NCI-H1092 (cell line): ENCODE data around the gene KRTAP10-2.

Experiments
- DNase-seq: peaks from one replicate; lab custom pipeline; 2025; lab: John Stamatoyannopoulos, UW

KRTAP10-2 gene

DNA sequence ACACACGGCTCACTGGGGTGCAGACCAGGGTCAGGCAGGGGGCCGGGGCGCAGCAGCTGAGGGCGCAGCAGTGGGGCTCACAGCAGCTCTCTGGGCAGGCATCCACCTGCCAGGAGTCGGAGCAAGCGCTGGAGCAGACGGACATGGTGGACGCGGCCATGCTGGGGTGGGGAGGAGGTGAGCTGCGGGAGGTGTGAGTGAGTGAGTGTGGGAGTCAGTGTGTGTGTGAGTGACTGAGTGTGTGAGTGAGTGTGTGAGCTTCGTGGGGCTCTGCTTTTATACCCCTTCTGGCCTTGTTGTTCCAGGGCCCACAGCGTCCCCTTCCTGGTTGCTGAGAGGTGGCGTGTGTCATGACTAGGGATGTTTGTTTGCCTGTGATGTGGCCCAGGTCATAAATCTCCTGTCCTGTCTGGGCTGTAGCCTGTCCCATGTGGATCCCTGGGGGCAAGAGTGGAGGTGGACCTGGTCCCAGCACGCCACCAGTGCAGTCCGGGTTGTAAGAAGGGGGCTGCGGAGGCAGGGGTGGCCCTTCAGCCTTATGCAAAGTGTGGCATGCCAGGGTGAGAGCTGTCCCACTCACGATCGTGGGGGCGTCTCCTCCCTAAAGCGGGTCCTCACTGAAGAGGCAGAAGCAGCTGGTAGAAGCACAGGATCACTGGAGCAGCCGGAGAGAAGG, 11.2 kb downstream of the KRTAP10-2 start, which contains the start of gene KRTAP10-1:
Gene KRTAP10-1, minus strand, starts transcription at position 205 of the 676 bp plus-strand sequence. Its CDS starts 45 bp downstream, at position 160.
- no peak for DNase-seq

DNA sequence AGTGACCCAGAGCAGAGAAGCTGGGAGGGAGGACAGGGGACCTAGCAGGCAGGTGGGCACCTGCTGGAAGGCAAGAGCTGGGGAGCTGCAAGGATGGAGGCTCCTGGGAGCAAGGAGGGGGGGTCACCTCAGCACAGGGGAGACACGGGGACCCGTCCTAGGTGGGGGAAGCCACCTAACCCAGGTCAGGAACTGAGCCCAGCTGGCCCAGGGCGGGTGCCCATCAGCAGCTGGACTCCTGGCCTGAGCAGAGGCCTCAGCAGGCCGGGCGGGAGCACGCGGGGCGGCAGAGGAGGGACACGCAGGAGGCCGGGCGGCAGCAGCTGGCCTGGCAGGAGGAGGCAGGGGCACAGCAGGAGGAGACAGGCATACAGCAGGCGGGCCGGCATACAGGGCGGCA, 12.3 kb downstream of the KRTAP10-2 start:
- no peak for DNase-seq

DNA sequence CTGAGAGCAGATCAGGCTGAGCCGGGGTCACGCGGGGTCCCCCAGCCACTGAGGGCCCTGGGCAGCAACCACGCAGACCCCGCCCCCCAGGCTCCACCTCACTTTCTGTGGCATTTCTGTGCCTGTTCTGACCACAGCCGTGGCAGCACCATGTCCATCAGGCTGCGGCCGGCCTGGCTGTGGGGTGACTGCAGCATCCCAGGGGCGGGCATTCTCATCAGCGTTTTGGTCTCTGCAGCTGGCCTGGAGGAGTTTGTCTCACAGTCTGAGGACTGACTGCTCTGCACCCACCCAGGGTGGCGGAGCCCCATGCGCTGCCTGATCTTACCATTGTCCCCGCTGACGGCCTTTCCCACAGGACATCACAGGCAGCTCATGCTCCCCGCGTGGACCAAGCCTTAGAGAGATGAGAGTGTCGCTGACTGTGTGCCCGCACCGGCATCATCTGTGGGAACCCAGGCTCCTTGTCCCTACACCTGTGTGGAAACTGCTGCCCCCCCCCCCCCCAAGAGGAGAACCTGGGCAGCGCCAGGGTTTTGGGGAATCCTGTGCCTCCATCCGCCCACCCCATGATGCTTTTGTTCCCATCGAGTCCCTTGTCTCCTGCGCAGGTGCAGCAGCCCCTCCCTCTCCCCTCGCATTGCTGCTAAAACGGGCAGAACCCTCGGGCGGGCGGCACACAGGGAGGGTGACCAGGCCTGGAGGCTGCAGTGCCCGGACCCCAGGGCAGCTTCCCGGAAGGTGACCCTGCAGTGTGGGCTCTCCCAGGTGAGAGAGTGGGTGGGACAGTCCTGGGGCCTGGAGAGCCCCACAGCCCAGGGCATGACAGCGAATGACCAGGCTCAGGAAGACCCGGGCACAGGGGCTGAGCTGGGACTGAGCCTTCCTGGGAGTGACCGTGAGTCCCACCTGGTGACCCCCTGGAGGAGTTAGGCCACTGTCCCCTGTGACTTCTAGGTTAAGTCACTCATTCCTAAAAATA, 13.1 kb downstream of the KRTAP10-2 start:
- DNase-seq = no peak

DNA sequence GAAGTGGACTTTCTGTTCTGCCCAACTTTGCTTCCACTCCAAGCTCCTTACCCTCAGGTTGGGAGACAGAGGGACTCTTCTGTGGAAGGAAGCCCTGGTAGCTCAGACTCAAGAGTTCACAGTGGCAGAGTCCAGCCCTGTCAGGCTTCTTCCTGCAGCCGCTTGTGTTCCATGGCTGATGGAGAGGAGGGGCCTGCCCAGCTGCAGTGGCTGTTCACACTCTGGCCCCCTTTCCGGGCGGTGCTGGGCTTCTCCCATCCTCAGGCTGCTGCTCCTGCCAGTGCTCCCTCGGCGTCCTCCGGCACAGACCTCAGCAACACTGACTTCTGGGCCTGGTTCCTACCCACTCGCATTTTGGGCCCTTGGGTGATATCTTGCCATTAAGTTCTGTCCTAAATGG, 15.3 kb downstream of the KRTAP10-2 start:
- DNase-seq = no peak

DNA sequence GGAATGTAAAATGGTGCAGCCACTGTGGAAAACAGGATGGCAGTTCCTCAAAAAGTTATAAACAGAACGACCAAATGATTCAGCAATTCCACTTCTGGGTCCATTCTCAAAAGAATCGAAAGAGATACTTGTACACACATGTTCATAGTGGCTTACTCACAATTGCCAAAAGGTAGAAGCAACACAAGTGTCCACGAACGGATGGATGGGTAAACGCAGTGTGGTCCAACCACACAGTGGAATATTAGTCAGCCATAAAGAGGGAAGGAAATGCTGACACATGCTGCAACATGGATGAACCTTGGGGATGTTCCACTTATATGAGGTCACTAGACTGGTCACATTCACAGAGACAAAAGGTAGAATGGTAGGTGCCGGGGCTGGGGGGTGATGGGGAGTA, 16.6 kb downstream of the KRTAP10-2 start:
- no peak for DNase-seq

DNA sequence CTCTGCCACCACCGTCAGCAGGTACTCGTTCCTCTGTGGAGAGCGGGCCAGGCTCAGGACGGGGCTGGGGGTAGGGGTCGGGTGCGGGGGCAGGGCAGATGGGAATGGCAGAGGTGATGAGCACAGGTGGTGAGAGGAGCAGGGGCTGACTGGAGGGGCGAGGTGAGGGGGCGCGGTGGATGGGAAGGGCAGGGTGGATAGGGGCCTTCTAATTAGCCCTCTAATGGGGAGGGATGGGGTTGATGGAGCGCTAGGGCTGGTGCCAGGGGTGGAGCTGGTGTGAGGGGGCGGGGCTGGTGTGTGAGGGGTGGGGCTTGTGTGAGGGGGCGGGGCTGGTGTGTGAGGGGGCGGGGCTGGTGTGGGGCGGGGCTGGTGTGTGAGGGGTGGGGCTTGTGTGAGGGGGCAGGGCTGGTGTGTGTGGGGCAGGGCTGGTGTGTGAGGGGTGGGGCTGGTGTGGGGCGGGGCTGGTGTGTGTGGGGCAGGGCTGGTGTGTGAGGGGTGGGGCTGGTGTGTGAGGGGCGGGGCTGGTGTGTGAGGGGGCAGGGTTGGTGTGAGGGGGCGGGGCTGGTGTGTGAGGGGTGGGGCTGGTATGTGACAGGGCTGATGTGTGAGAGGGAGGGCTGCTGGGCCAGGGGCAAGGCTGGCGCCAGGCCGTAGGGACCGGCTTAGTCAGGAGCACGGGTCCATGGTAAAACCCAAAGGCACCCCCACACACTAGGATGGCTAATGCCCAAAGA, 17.2 kb downstream of the KRTAP10-2 start:
- no peak for DNase-seq

DNA sequence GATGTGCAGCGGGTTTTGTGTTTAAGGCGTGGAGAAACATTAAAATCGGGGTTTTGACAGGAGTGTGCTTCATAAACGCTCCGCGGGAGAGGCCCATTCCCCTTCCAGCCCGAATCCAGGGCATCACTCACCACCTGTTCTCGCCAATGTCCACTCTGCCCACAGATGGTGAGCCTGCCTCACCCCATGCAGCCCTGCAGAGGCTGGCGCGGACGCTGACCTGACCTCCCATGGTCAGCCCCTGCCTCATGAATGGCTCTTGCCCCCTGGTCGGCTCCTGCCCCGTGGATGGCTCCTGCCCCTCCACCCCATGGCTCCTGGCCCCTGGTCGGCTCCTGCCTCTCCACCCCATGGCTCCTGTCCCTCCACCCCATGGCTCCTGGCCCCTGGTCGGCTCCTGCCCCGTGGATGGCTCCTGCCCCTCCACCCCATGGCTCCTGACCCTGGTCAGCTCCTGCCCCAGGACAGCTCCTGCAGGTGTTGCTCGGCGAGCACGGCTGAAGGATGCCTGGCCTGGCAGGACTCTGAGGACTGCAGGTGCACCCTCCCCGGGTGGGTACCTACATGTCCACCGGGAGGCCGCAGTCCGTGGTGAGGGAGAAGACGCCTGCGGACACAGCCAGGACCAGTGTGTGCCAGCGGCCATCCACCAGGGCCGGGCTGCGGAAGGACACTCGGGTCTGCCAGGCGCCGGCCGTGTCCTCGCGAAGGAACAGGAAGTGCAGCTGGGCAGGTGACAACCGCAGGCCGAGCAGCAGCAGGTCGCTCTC, 18.0 kb downstream of the KRTAP10-2 start:
- DNase-seq = no peak

DNA sequence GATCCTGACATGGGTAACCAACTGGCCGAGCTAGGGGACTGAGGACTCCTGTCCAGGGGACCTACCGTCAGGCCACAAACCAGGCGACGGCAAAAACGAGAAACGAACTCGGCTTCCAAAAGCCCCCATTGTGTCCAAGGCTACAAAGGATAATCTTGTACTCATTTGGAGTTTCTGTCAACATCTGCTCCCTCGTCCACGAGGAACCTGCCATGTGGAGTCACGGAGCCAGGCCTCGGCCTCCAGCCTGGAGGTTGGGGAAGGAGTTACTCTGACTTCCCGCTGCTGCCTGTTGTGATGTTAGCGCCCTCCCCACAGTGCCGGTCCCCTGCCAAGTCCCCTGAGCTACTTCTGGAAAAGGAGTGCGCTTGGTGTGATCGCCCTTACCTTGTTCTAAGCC, 18.6 kb downstream of the KRTAP10-2 start:
- no peak for DNase-seq

DNA sequence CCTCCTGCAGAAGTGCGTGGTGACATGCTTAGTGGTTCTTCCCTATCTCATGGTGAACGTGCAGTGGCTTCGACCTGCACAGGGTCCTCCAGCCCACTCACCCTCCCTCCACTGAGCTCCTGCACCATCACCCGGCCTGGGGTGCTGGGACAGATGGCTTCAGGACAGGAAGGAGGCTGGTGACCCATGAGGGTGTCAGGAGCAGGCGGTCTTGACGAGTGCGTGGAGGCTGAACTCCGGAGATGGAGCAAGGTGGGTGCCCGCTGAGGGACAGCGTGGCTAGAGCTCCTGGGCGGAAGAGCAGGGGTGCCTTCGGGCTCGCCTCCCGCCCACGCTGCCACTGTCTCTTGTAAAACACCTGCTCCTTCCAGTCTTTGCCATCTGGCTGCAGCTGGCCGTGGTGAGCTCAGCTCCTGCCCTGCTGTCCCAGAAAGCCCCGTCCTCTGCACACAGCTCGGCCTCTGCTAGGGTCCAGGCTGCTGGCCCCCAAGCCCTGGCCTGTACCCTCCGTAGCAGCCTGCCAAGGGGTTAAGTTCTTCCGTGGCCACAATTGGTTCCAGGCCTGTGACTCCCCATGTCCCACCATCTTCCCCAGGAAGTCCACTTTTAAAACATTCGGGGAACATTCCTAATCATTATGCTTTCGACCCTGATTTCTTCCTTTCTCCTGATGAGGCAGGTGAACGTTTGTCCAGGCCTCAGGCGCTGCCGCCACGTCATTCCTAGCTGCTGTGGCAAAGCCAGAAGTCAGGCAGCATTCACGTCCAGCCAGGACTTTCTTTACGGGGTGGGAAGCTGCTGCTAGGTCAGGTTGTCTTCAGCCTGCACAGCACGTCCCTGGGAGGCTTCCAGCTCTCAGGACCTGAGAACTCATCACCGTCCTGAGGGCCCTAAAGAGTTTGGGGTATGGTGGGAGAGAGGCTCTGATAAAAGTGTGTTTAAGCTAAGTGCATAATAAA, 19.4 kb downstream of the KRTAP10-2 start:
- DNase-seq = no peak

DNA sequence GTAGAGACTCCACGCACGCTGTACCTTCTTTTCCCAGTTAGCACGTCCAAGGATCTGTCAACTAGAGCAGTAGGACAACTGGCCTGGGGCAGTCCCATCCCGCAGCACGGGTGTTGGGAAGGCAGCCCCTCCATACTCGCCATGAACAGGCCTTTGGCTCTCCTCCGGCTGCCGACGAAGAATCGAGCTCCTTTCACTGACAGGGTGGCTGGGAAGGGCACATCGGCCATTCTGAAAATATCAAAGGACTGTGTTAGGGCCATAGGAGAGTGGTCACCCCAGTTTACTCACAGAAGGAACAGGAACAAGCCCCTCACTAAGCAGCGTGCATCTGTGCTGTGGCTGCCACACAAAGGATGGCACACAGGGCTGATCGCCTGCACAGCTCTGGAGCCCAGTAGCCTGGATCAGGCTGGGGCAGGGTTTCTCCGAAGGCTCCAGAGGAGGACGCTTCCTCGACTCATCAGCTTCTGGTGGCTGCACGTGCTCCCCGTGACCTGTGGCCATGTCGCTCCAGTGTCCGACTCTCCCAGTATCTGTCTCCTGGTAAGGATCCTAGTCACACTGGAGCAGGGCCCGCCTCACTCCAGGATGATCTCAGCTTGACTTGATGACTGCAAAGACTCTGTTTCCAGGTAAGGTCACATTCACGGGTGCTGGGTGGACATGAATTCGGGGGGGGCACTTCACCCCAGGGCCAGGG, 20.3 kb downstream of the KRTAP10-2 start:
- DNase-seq = no peak

DNA sequence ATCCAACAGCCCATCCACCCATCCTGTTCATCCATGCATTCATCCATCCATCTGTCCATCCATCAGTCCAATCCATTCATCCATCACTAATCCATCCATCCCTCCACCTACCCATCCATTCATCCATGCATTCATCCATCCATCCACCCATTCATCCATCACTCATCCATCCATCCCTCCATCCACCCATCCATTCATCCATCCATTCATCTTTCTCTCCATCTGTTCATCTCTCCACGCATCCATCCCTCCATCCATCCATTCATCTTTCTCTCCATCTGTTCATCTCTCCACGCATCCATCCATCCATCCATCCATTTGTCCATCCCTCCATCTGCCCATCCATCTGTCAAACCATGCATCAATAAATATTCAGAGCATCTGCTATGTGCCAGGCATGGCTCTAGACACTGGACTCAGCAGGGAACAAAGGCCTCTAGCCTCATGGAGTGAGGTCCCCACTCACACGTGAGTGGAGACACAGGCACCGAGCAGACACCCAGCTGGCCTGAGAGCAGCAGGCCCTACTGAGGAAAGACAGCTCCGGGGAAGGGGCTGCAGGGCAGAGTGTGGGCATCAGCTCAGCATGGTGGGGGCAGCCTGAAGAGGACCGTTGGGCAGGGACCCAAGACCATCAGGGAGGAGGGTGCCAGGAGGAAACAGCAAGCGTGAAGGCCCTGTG, 20.9 kb downstream of the KRTAP10-2 start:
- no peak for DNase-seq

DNA sequence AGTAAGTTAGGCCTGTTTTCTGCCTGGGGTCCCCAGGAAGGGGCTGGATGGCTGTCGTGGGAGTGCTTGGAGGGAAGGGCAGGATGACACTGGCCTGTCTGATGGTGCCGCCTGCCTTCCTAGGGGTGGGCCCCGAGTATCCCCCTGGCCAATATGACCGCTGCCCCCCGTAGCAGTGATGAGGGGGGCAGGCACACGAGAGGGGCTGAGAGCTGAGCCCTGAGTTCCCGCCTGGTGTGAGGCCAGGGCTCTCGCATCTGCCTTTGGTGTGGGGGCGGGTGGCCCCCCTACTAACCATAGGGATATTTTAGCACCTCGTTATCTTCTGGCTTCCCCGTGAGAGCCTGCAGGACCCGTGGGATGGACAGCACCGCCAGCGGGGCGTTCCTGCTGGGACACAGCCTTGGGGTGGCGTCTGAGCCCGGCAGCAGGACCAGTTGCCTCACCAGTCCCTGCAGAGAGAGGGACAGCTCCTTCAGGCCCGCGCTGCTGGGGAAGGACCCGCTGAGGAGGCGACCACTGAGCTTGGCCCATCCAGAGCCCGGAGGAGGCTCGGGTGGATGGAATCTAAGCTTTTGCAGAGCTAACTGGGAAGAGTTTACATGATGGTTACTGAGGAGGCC, 21.7 kb downstream of the KRTAP10-2 start:
- no peak for DNase-seq

DNA sequence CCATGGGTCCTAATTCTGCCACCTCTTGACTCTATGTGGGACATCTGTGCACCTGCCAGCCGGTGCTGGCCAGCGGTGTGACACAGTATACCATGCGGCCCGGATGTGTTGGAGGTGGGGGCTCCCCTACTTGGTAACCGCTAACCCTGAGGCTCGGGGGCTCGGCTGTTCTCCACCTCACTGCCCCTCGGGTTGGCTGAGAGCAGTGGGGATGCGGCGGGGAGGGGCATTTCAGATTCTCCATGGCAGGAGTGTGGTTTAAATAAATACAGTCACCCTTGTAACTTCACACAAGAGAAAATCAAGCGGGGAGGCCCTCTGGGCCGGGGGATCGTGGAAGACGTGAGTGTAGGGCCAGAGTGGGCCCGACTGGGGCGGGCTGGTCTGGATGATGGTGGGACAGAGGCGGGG, 22.3 kb downstream of the KRTAP10-2 start:
- DNase-seq = no peak

DNA sequence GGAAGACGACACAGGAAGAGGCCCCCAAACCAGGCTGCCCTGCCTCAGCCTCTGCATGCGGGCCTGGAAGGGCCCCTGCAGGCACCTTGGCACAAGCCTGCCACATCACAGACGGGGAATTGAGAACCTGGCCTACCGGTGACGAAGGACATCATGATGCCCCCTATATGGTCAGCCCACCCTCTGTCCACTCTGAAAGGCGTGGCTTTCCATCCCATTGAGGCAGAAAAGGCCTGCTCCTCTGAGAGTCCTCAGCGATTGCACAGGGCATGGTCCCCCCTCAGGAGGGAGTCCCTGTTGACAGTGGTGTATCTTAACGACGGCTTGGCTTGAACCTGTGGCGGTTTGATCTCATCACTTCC, 22.7 kb downstream of the KRTAP10-2 start:
- no peak for DNase-seq

DNA sequence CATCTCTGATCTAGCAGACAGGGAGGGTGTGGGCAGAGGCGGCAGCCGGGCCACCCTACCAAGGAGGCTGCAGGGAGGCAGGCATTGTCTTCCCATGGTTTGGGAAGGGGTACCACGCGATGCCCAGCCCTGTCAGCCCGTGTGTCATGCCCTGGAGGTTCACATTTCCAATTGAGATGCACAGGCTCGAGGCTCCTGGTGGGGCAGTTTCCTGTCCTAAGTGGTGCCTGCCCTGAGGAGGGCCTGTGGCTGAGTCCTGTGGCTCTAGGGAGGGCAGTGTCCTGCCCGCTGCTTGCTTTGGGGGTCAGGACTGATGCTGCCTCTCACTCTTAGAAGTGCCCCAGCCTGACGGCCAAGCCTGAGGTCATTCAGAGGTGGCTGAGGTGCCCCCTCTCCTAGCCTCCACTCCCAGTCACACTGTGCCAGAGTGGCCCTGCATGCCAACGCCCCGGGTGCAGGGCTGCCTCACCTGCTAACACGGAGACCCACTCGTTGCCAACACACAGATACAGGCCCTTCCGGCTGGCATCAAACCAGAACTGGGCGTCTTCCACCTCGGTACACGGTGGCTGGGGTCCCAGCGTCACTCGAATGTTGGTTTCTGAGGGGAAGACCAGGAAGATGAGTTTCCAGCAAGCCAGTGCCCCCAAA, 23.2 kb downstream of the KRTAP10-2 start:
- DNase-seq = no peak

DNA sequence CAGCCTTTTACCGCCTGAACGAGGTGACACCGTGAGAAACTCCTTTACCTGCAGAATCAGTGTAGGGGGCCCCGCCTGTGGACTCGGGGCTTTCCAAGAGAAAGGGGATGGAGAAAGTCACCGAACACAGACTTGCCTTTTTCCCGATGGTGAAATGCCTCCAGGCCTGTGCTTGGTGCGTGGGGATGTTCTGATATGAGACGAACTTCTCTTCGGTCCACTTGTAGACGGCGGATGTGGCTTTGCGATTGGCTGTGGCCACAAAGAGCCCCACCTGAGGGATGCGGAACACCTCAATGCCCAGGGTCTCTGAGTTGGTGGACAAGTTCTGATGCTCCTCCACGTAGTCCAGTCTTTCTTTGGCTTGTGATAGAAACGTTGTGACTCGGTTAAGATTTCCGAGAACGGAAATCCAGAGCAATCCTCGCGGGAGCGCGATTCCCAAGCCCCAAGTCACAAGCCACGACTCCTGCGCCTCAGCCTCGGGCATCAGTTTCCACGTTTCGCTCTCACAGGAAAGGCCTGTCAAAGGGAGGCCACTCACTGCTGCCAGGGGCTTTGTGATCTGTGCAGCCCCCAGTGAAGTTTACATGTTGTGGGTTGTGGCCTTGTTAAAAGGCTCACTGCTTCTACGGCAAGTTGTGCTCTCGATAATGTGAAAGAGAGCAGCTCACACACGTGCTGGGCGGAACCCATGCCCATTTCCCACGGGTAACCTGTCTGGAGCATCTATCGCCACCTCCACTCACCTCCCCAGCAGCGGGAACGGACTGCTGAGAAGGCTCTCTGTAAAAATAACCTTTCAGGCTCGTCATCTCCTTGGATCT, 23.9 kb downstream of the KRTAP10-2 start:
- no peak for DNase-seq
